Left forelimb (tissue), 1 donor: Measurements from ENCODE around the gene LAGE3.

Experiments
- DNase-seq: peaks from one replicate; pipeline ENCODE4 v3.0.0-alpha.2; 2018; ENCODE audit warnings: low spot score

LAGE3 gene

GRCh38 chrX:154478728-154479622 is at the start of gene LAGE3:
Gene LAGE3 (minus strand): TSS chrX:154479281. CDS start chrX:154478915, 366 bp downstream.
- DNase-seq = peak; percentile 95

GRCh38 chrX:154526901-154527675 is 48.0 kb upstream of the LAGE3 start:
- DNase-seq = peak; percentile 87

GRCh38 chrX:154525606-154526490 is 46.8 kb upstream of the LAGE3 start:
- DNase-seq = no peak

- DNase-seq = no peak
These were observed 40.3 kb upstream of the LAGE3 start for GRCh38 chrX:154519389-154519788.

- DNase-seq = no peak
These were observed 38.2 kb upstream of the LAGE3 start for GRCh38 chrX:154517101-154517781.

- DNase-seq = no peak
These were observed 37.6 kb upstream of the LAGE3 start for GRCh38 chrX:154516656-154517100.

GRCh38 chrX:154515966-154516655 is 37.0 kb upstream of the LAGE3 start, which contains the start of gene FAM3A:
Gene FAM3A (minus strand): TSS chrX:154516232. CDS start chrX:154515772, 460 bp downstream.
- DNase-seq = peak; percentile 94

GRCh38 chrX:154515090-154515965 is 36.2 kb upstream of the LAGE3 start:
- no peak for DNase-seq

GRCh38 chrX:154513716-154514115 is 34.6 kb upstream of the LAGE3 start:
- no peak for DNase-seq

GRCh38 chrX:154512879-154513553 is 33.9 kb upstream of the LAGE3 start:
- DNase-seq = no peak

GRCh38 chrX:154511761-154512160 is 32.7 kb upstream of the LAGE3 start:
- no peak for DNase-seq

- DNase-seq = no peak
These were observed 30.4 kb upstream of the LAGE3 start for GRCh38 chrX:154509455-154509854.

GRCh38 chrX:154508384-154508745 is 29.3 kb upstream of the LAGE3 start:
- no peak for DNase-seq

- no peak for DNase-seq
These were observed 28.7 kb upstream of the LAGE3 start for GRCh38 chrX:154507673-154508383.

GRCh38 chrX:154506483-154507332 is 27.6 kb upstream of the LAGE3 start:
- no peak for DNase-seq

- no peak for DNase-seq
These were observed 26.7 kb upstream of the LAGE3 start for GRCh38 chrX:154505734-154506133.

- DNase-seq = no peak
These were observed 23.9 kb upstream of the LAGE3 start for GRCh38 chrX:154502989-154503388.
